ENCODE measurements around the gene FUOM.

DNA sequence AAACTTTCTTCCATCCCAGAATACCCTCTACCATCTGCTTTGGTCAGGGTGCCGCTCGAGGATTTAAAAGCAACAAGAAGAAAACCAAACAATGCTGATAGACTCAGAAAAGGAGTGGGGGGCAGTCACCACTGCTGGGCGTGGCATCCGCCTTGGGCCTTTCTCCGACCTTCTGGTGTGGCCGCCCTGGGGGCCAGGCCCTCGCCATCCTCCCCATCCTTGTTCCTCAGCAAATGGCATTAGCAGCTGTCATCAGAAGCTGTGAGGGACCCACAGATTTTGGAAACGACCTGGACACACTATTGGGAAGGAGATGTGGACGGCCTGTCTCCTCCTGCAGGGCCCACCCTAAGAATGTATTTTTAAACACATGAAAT is 45.1 kb downstream of the FUOM start:
- no peak for TF ChIP-seq CTCF (conservative IDR thresholded peaks at IDR 0.05; ENCODE audit: low read depth, low read length)
- TF ChIP-seq EZH2 (IDR thresholded peaks at IDR 0.05; ENCODE audit: borderline replicate concordance, low read depth, low read length, poor library complexity, severe bottlenecking): no peak

Data from A673 (cell line).